ENCODE data around the gene AKAP8L. TPM values are rescaled to one million over a fixed set of nuclear protein-coding genes. Genes with fewer than 3 reads are reported as not detected.

Gene AKAP8L
- total and polyA plus RNA-seq, 9 of the 15 experiments (the other 6 are each of a cell fraction or from before 2014, with no cell fraction given), result 2.4 to 116 (median 70.7) TPM

GRCh38 chr19:15464394-15465385, 45.9 kb upstream of the AKAP8L start, which contains the start of gene RASAL3:
Gene RASAL3 (minus strand): TSS chr19:15464544. CDS start chr19:15464358, 186 bp downstream.
- in situ Hi-C loops (cut with MboI) (no loop called here), intact Hi-C loops (cut with micrococcal nuclease) (no loop called here)
- Histone ChIP-seq H3K9ac (ENCODE audit: insufficient read depth in 1 of 2, low read depth in 2 of 2, low read length in 2 of 2) (no peak within 1 kb of the TSS; a peak in 1 of 4 replicates), H3K4me1 (replicated peaks in 1 of 2; ENCODE audit: control insufficient read depth in 2 of 2, insufficient read depth in 2 of 2, low read length in 2 of 2) (peaks cover 3 to 9% of the 10 kb centered on the region in 2 experiments; a peak in 4 of 5 replicates), H3K27me3 (ENCODE audit: control insufficient read depth in 2 of 2, insufficient read depth in 2 of 2, low read length in 2 of 2) (peaks cover 3 to 25% of the 10 kb centered on the region in 2 experiments; a peak in 2 of 5 replicates), H3K36me3 (ENCODE audit: control insufficient read depth, insufficient read depth, low read length) (no peaks in the 10 kb centered on the region), H3K4me3 (no peak within 1 kb of the TSS), H2AFZ (ENCODE audit: low read depth, low read length) (no peak within 1 kb of the TSS), H3K9me3 (replicated peaks; ENCODE audit: control insufficient read depth, insufficient read depth, low read depth, low read length) (no peaks in the 10 kb centered on the region), H3K79me2 (ENCODE audit: control insufficient read depth, insufficient read depth, low read length) (no peaks in the 10 kb centered on the region), H3K9me1 (ENCODE audit: control insufficient read depth, insufficient read depth, low read length) (no peaks in the 10 kb centered on the region), H3K4me2 (ENCODE audit: insufficient read depth, low read length) (no peak within 1 kb of the TSS), H3K27ac (ENCODE audit: extremely low read depth, low read depth, low read length) (no peak within 1 kb of the TSS), H4K20me1 (replicated peaks; ENCODE audit: control insufficient read depth, insufficient read depth, low read length) (no peaks in the 10 kb centered on the region)
- FAIRE-seq (no peak), ATAC-seq (no peak; the same call in 2 of the 3 replicates), DNase-seq (ENCODE audit: extremely low read depth in 1 of 4, low spot score in 3 of 4) (no peak)
- WGBS (ENCODE audit: insufficient coverage, low coverage, missing lambda C conversion rate), result 11% methylated on average over 14 of the region's 17 CpGs
- BruUV-seq (replicated peaks), result no TSS peak
- POLR2A ChIA-PET, result no interaction called here
- CTCF ChIA-PET (ENCODE audit: low intra/inter-chr PET ratio), result no interaction called here
- TF ChIP-seq CBFA2T3 (IDR thresholded peaks at IDR 0.05) (no peak), USF2 (CRISPR knock-in tag; IDR thresholded peaks at IDR 0.05) (peak; percentile 39; the same call in 1 of the 2 replicates), TBP (optimal IDR thresholded peaks at IDR 0.05; ENCODE audit: low read depth, low read length) (no peak), ZNF316 (IDR thresholded peaks at IDR 0.05) (peak; percentile 85), C11orf30 (IDR thresholded peaks at IDR 0.05; ENCODE audit: low read depth) (peak; percentile 74), ZNF395 (CRISPR knock-in tag; IDR thresholded peaks at IDR 0.05) (no peak), MEF2A (IDR thresholded peaks at IDR 0.05; ENCODE audit: control insufficient read depth, low read depth, low read length) (no peak), ZNF274 (IDR thresholded peaks at IDR 0.05; ENCODE audit: borderline replicate concordance, low read depth, low read length) (no peak), CC2D1A (IDR thresholded peaks at IDR 0.05) (no peak), KLF1 (tag; IDR thresholded peaks at IDR 0.05) (no peak), BRF2 (IDR thresholded peaks at IDR 0.05; ENCODE audit: borderline replicate concordance, insufficient read depth, insufficient read length) (no peak), VEZF1 (CRISPR knock-in tag; IDR thresholded peaks at IDR 0.05) (no peak), MAFG (tag; conservative IDR thresholded peaks at IDR 0.05) (peak; percentile 60), RCOR1 (IDR thresholded peaks at IDR 0.05; ENCODE audit: borderline replicate concordance in 1 of 2, low read depth in 2 of 2, low read length in 2 of 2) (no peak), ZNF696 (CRISPR knock-in tag; conservative IDR thresholded peaks at IDR 0.05) (no peak)
